Prostate gland (tissue), 2 donors: ENCODE measurements around the gene IL15RA. TPM values are rescaled to one million over a fixed set of nuclear protein-coding genes. Genes with fewer than 3 reads are reported as not detected.

ENCODE experiments used
- DNase-seq: peaks from one replicate; pipeline ENCODE4 v3.0.0-alpha.2; 2019; ENCODE audit warnings: low spot score
- H3K27ac ChIP-seq, 2 donors: fragments of 200-600 bp; sonication (generic); 2 replicates each; pipeline ENCODE4 v1.5.1; 2017 to 2019
- H3K27me3 ChIP-seq: fragments of 200-600 bp; sonication (generic); replicated peaks from 2 replicates; pipeline ENCODE4 v1.5.1; 2019; ENCODE audit not compliant: insufficient read depth
- H3K36me3 ChIP-seq, 2 donors: fragments of 200-600 bp; sonication (generic); 1 replicate in 1 of 2; 2 replicates in 1 of 2; pipeline versions ENCODE4 v1.5.1 to v1.8.1; 2017 to 2019
- H3K4me1 ChIP-seq: fragments of 200-600 bp; sonication (generic); replicated peaks from 2 replicates; pipeline ENCODE4 v1.5.1; 2019
- H3K4me3 ChIP-seq, 2 donors: fragments of 200-600 bp; sonication (generic); 2 replicates each; pipeline ENCODE4 v1.5.1; 2017 to 2019
- H3K9me3 ChIP-seq: fragments of 200-600 bp; sonication (generic); 2 replicates; pipeline ENCODE4 v1.5.1; 2017
- CTCF ChIP-seq, 4 experiments: fragments of 200-600 bp in 2 of 4; fragments of 450-650 bp in 2 of 4; sonication (generic) in 2 of 4; IDR thresholded peaks; 1 replicate in 3 of 4; 2 replicates in 1 of 4; pipeline ENCODE4 v1.5.1; 2016 to 2019; ENCODE audit warnings: antibody characterized with exemption in 4 of 4, mild to moderate bottlenecking in 2 of 4, moderate library complexity in 2 of 4
- POLR2A ChIP-seq: fragments of 450-650 bp; IDR thresholded peaks from one replicate; pipeline ENCODE4 v1.6.1; 2016; ENCODE audit warnings: antibody characterized with exemption, mild to moderate bottlenecking
- POLR2AphosphoS5 ChIP-seq: sonication (generic); formaldehyde crosslinking; IDR thresholded peaks from one replicate; pipeline ENCODE4 v1.6.1; 2017; ENCODE audit warnings: antibody characterized with exemption
- WGBS: methylation state at CpG from one replicate; pipeline ENCODE4 v1.1.5; 2018; 5-methylcytosine and 5-hydroxymethylcytosine counted together
- intact Hi-C: fragments of 100-400 bp; cut with DNase I; formaldehyde crosslinking; loops from one replicate; pipeline ENCODE4 v1.14.2; 2022
- total RNA-seq, 2 donors: library from RNA; depleted of rRNA; stranded (reverse); fragments of >200 nt; gene quantifications; one replicate each; pipeline ENCODE4 v1.1.0, GENCODE V29; 2016

Gene IL15RA
- total RNA-seq, 2 donors from 2014 or later = 11.7 to 18.5 TPM

- intact Hi-C loops = loop anchor here (5.0 kb wide), 1 partner anchor 36 kb away; no protein-coding TSS in a partner anchor
- Histone ChIP-seq H3K27me3 (no peaks in the 10 kb centered on the region), H3K27ac (peak overlapping the region; percentile 90 to 96), H3K36me3 (no peaks in the 10 kb centered on the region), H3K4me3 (peak overlapping the region; percentile 84 to 88), H3K9me3 (no peaks in the 10 kb centered on the region), H3K4me1 (no peaks in the 10 kb centered on the region)
- WGBS = 14% methylated on average over 6 of the region's 6 CpGs
- no peak for TF ChIP-seq POLR2A
- no peak for TF ChIP-seq CTCF (IDR thresholded peaks at IDR 0.05)
- no peak for TF ChIP-seq POLR2AphosphoS5
- DNase-seq = no peak
These were observed 817 bp upstream of the IL15RA start for GRCh38 chr10:5978230-5978489.

GRCh38 chr10:5976512-5977470 is 552 bp downstream of the IL15RA start:
- intact Hi-C loops = loop anchor here (5.0 kb wide), 1 partner anchor 34 kb away; no protein-coding TSS in a partner anchor
- H3K27ac ChIP-seq = peak overlapping the region; percentile 90 to 96
- H3K9me3 ChIP-seq = no peaks in the 10 kb centered on the region
- WGBS = 5% methylated on average over 59 of the region's 82 CpGs
- DNase-seq = peak; percentile 24
- H3K4me1 ChIP-seq = no peaks in the 10 kb centered on the region
- H3K27me3 ChIP-seq = no peaks in the 10 kb centered on the region
- peak overlapping the region; percentile 84 to 88 for H3K4me3 ChIP-seq
- no peak for TF ChIP-seq POLR2AphosphoS5
- peak; percentile 7 for TF ChIP-seq POLR2A
- peak in 1 of 4 experiments; percentile 7 for TF ChIP-seq CTCF (IDR thresholded peaks at IDR 0.05)
- H3K36me3 ChIP-seq = no peaks in the 10 kb centered on the region

- 81% methylated on average over 20 of the region's 20 CpGs for WGBS
- DNase-seq = no peak
- peak overlapping the region; percentile 90 to 96 for H3K27ac ChIP-seq
- H3K4me1 ChIP-seq = no peaks in the 10 kb centered on the region
- intact Hi-C loops = loop anchor here (5.0 kb wide), 1 partner anchor 34 kb away; no protein-coding TSS in a partner anchor
- TF ChIP-seq POLR2A (no peak), CTCF (IDR thresholded peaks at IDR 0.05) (no peak), POLR2AphosphoS5 (no peak)
- H3K27me3 ChIP-seq = no peaks in the 10 kb centered on the region
- no peaks in the 10 kb centered on the region for H3K36me3 ChIP-seq
- H3K4me3 ChIP-seq = peak overlapping the region; percentile 84 to 88
- no peaks in the 10 kb centered on the region for H3K9me3 ChIP-seq
These were observed 1.5 kb downstream of the IL15RA start for GRCh38 chr10:5975641-5976473.

GRCh38 chr10:5973069-5973468 is 4.3 kb downstream of the IL15RA start:
- WGBS = 98% methylated on average over 4 of the region's 4 CpGs
- H3K27ac ChIP-seq = no peak overlapping the region

More at GRCh38 chr10:5973069-5973468, 4.3 kb downstream of the IL15RA start:
- intact Hi-C loops = no loop called here
- H3K4me3 ChIP-seq = no peak overlapping the region
- H3K27me3 ChIP-seq = no peaks in the 10 kb centered on the region
- no peaks in the 10 kb centered on the region for H3K4me1 ChIP-seq
- no peak for TF ChIP-seq POLR2AphosphoS5
- TF ChIP-seq CTCF (IDR thresholded peaks at IDR 0.05) = no peak
- TF ChIP-seq POLR2A = no peak
- H3K36me3 ChIP-seq = no peaks in the 10 kb centered on the region
- DNase-seq = no peak
- H3K9me3 ChIP-seq = no peaks in the 10 kb centered on the region
